Dendritic cell treated with granulocyte-macrophage colony-stimulating factor and Interleukin-4, amounts not matched to agents 40 ng/mL and 50 ng/mL, for 4 days (primary cell): Measurements from ENCODE around the gene FBXW10B.
"Not testable (repeated sequence)": the region's sequence is repeated elsewhere in the genome, so short reads cannot be mapped to it uniquely, and the experiment has no call there.

Experiments
- H3K27ac Mint-ChIP-seq: one replicate; pipeline ENCODE4 v1.8.0; 2022; ENCODE audit warnings: mild to moderate bottlenecking, mixed read lengths
- H3K27me3 Mint-ChIP-seq: one replicate; pipeline ENCODE4 v1.8.0; 2022; ENCODE audit warnings: mild to moderate bottlenecking, mixed read lengths
- H3K36me3 Mint-ChIP-seq: one replicate; pipeline ENCODE4 v1.8.0; 2022; ENCODE audit warnings: low read depth, mixed read lengths
- H3K4me1 Mint-ChIP-seq: one replicate; pipeline ENCODE4 v1.8.0; 2022; ENCODE audit warnings: low read depth, mixed read lengths
- H3K4me3 Mint-ChIP-seq: one replicate; pipeline ENCODE4 v1.8.0; 2022; ENCODE audit warnings: mild to moderate bottlenecking, moderate library complexity, mixed read lengths
- H3K9me3 Mint-ChIP-seq: one replicate; pipeline ENCODE4 v1.8.0; 2022; ENCODE audit warnings: mixed read lengths
- intact Hi-C: fragments of 100-400 bp; cut with micrococcal nuclease; formaldehyde crosslinking; loops from one replicate; pipeline ENCODE4 v1.15.0; 2022

FBXW10B gene

GRCh38 chr17:15619331-15620058 lies at the start of gene FBXW10B:
TSS of gene FBXW10B (minus strand) at chr17:15619704. CDS start at chr17:15619512, 192 bp downstream.
- H3K9me3 Mint-ChIP-seq, H3K4me1 Mint-ChIP-seq, H3K27ac Mint-ChIP-seq, intact Hi-C loops, H3K27me3 Mint-ChIP-seq, H3K36me3 Mint-ChIP-seq, H3K4me3 Mint-ChIP-seq: not testable (repeated sequence)

DNA sequence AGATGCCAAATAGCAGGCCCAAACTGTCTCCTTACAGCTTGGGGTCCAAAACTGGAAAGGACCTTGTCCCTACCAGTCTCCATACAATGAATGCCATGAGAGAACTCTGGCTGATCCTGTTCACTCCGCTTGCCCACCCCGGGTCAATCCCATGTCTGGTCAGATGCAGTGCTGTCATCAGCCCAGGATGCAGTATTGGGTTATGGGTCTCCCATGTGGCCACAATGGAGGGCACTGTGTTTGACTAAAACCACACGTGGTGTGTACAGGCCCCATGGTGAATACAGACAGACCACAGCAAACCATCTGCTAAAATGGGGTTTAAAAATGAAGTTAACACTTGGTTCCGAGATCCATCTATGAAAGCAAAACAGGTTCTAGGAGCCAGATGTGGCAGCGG lies 44.2 kb upstream of the FBXW10B start:
- H3K36me3 Mint-ChIP-seq, result peaks cover 14% of the 10 kb centered on the region
- intact Hi-C loops, result no loop called here
- H3K27me3 Mint-ChIP-seq, result no peaks in the 10 kb centered on the region
- H3K4me1 Mint-ChIP-seq, result no peaks in the 10 kb centered on the region
- H3K4me3 Mint-ChIP-seq, result no peak overlapping the region
- no peak overlapping the region for H3K27ac Mint-ChIP-seq
- no peaks in the 10 kb centered on the region for H3K9me3 Mint-ChIP-seq

DNA sequence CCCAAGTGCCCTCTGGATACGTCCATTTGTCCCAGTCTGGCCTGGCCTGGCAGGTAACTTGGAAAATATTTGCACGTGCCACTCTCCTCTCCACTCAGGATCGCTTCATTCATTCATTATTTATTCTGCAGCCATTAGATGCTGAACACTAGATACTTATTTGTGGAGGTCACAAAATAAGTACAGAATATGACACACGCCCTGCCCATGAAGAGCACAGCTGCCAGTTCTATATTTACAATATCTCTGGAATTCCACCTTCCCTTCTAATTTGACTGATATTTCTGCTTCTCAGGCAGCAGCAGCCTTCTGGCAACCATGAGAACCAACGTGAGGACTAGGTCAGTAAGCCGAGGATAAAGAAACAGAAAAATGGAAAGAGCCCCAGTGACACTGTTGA lies 43.7 kb upstream of the FBXW10B start:
- Mint-ChIP-seq H3K27ac (no peak overlapping the region), H3K4me3 (no peak overlapping the region), H3K27me3 (no peaks in the 10 kb centered on the region), H3K9me3 (no peaks in the 10 kb centered on the region), H3K4me1 (no peaks in the 10 kb centered on the region), H3K36me3 (peaks cover 14% of the 10 kb centered on the region)
- intact Hi-C loops, result no loop called here

DNA sequence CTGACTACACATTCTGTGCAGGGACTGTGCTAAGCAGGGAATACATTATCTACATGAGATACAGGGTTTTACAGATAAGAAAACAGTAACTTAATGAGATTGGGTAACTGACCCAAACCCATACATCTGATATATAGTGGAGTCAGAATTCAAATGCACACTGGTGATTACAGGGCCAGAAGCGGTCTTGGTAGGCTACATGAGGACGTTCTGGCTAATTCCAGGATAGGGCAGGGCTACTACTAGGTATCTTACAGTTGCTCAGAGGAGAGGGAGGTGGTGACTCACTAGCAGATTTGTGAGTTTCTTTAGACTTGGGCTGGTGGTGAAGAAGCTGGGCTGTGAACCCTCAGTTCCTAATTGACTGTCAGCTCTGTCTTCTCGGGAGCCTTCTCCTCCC lies 43.2 kb upstream of the FBXW10B start:
- Mint-ChIP-seq H3K9me3 (no peaks in the 10 kb centered on the region), H3K4me1 (no peaks in the 10 kb centered on the region), H3K27me3 (no peaks in the 10 kb centered on the region), H3K4me3 (no peak overlapping the region), H3K36me3 (peaks cover 10% of the 10 kb centered on the region), H3K27ac (no peak overlapping the region)
- intact Hi-C loops, result no loop called here

DNA sequence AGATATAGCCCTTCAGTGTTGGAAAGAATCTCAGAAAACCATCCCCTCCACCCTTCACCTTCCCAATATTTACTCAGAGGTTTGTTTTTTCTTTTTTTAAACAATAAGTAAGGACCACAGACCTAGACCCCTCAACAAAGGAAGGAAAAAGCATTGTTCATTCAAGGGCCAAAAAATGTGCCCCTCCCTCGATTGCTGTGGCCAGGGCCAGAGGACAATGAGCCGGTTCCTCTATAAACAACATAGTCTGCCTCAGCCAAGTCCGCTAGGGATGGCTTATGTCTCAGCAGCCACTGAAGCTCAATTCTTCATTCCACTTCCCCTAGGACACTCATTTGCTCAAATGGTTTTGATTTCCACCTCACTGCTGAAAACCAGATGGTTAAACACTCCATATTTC lies 40.6 kb upstream of the FBXW10B start:
- H3K36me3 Mint-ChIP-seq, result peaks cover 8% of the 10 kb centered on the region
- H3K4me1 Mint-ChIP-seq, result peaks cover 6% of the 10 kb centered on the region
- no peak overlapping the region for H3K4me3 Mint-ChIP-seq
- no peaks in the 10 kb centered on the region for H3K27me3 Mint-ChIP-seq
- H3K9me3 Mint-ChIP-seq, result no peaks in the 10 kb centered on the region
- intact Hi-C loops, result no loop called here
- H3K27ac Mint-ChIP-seq, result no peak overlapping the region

DNA sequence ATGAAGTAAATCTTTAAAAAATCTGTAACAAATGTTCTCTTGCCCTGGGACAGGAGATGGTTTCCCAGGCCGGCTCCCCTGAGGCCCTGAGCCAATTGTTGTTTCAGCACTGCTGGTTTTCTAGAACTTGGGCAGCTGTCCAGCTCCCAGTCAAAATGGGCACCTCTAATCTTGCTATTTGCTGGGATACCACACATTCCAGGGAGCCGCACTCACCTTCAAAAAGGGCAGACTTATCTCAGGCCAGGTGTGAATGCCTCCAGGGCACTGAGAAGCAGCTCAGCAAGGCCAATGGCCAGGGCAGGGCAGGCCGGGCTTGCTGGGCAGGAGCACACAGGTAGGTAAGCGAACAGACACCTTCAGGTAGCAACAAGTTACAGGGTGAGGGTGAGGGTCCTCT lies 40.2 kb upstream of the FBXW10B start:
- Mint-ChIP-seq H3K27ac (no peak overlapping the region), H3K9me3 (no peaks in the 10 kb centered on the region), H3K4me3 (no peak overlapping the region), H3K27me3 (no peaks in the 10 kb centered on the region), H3K4me1 (peaks cover 8% of the 10 kb centered on the region), H3K36me3 (peaks cover 8% of the 10 kb centered on the region)
- intact Hi-C loops, result no loop called here

- Mint-ChIP-seq H3K36me3 (peaks cover 7% of the 10 kb centered on the region), H3K4me3 (no peak overlapping the region), H3K4me1 (peaks cover 8% of the 10 kb centered on the region), H3K9me3 (no peaks in the 10 kb centered on the region), H3K27me3 (no peaks in the 10 kb centered on the region), H3K27ac (no peak overlapping the region)
- intact Hi-C loops, result no loop called here
These were observed 39.7 kb upstream of the FBXW10B start for GRCh38 chr17:15659236-15659635.

GRCh38 chr17:15658296-15658695 lies 38.8 kb upstream of the FBXW10B start:
- no peaks in the 10 kb centered on the region for H3K9me3 Mint-ChIP-seq
- no peaks in the 10 kb centered on the region for H3K27me3 Mint-ChIP-seq
- no peak overlapping the region for H3K4me3 Mint-ChIP-seq
- intact Hi-C loops, result no loop called here
- peaks cover 8% of the 10 kb centered on the region for H3K4me1 Mint-ChIP-seq
- H3K27ac Mint-ChIP-seq, result no peak overlapping the region
- H3K36me3 Mint-ChIP-seq, result no peaks in the 10 kb centered on the region

DNA sequence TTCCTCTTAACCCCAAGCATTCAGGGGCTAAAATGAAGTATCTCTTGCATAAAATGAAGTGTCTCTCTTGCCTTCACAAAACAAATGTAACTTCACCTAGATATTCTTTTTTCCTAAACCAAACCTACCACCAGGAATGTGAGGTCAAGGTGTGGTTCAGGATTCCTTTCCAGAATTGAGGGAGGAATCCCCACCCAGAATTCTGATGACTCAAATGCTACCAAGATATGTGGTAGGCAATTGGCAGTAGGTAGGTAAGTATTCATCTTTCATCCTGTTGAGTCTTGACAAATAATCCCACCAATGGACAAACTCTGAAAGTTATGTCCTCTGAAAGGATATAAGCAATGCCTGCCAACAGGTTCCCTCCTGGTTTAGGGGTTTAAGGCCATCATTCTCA lies 38.4 kb upstream of the FBXW10B start:
- no peaks in the 10 kb centered on the region for H3K36me3 Mint-ChIP-seq
- H3K4me3 Mint-ChIP-seq, result no peak overlapping the region
- intact Hi-C loops, result no loop called here
- no peaks in the 10 kb centered on the region for H3K27me3 Mint-ChIP-seq
- peaks cover 8% of the 10 kb centered on the region for H3K4me1 Mint-ChIP-seq
- no peak overlapping the region for H3K27ac Mint-ChIP-seq
- no peaks in the 10 kb centered on the region for H3K9me3 Mint-ChIP-seq

- H3K36me3 Mint-ChIP-seq, result no peaks in the 10 kb centered on the region
- no peaks in the 10 kb centered on the region for H3K9me3 Mint-ChIP-seq
- intact Hi-C loops, result no loop called here
- H3K27ac Mint-ChIP-seq, result no peak overlapping the region
- H3K4me1 Mint-ChIP-seq, result peaks cover 25% of the 10 kb centered on the region
- H3K27me3 Mint-ChIP-seq, result no peaks in the 10 kb centered on the region
- H3K4me3 Mint-ChIP-seq, result no peak overlapping the region
These were observed 35.5 kb upstream of the FBXW10B start for GRCh38 chr17:15654886-15655561.

DNA sequence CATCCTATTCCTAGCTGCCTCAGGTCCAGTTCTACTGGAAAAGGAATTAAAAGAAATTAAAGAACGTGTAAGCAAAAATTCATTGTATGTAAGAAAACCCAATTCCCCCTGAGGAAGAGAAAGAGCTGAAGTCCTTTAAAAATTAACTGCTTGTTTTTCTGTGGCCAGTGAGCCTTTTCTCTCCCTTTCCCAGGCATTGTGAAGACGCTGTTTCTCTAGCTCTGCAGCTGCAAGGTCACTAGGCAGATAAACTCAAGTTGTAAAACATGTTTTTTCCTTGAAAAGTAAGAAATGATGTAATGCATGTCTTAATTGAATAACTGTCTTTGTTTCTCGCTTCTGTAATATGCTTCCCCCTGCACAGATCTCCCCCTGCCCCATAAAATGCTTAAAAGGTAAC lies 34.9 kb upstream of the FBXW10B start:
- H3K27ac Mint-ChIP-seq, intact Hi-C loops, H3K4me3 Mint-ChIP-seq, H3K36me3 Mint-ChIP-seq, H3K9me3 Mint-ChIP-seq, H3K27me3 Mint-ChIP-seq: not testable (repeated sequence)
- H3K4me1 Mint-ChIP-seq, result peaks cover 28% of the 10 kb centered on the region

GRCh38 chr17:15652960-15653359 lies 33.5 kb upstream of the FBXW10B start:
- no peaks in the 10 kb centered on the region for H3K27me3 Mint-ChIP-seq
- H3K4me1 Mint-ChIP-seq, result peaks cover 36% of the 10 kb centered on the region
- no peaks in the 10 kb centered on the region for H3K36me3 Mint-ChIP-seq
- intact Hi-C loops, result no loop called here
- no peaks in the 10 kb centered on the region for H3K9me3 Mint-ChIP-seq
- H3K4me3 Mint-ChIP-seq, result no peak overlapping the region
- no peak overlapping the region for H3K27ac Mint-ChIP-seq

GRCh38 chr17:15651583-15652110 lies 32.1 kb upstream of the FBXW10B start:
- Mint-ChIP-seq H3K4me1 (peaks cover 36% of the 10 kb centered on the region), H3K36me3 (no peaks in the 10 kb centered on the region), H3K4me3 (peak overlapping the region; percentile 84), H3K27me3 (no peaks in the 10 kb centered on the region), H3K27ac (peak overlapping the region; percentile 91), H3K9me3 (no peaks in the 10 kb centered on the region)
- intact Hi-C loops, result no loop called here

GRCh38 chr17:15650741-15651582 lies 31.5 kb upstream of the FBXW10B start:
- no peaks in the 10 kb centered on the region for H3K36me3 Mint-ChIP-seq
- no peaks in the 10 kb centered on the region for H3K27me3 Mint-ChIP-seq
- peak overlapping the region; percentile 91 for H3K27ac Mint-ChIP-seq
- intact Hi-C loops, result no loop called here
- peaks cover 38% of the 10 kb centered on the region for H3K4me1 Mint-ChIP-seq
- H3K4me3 Mint-ChIP-seq, result peak overlapping the region; percentile 84
- H3K9me3 Mint-ChIP-seq, result no peaks in the 10 kb centered on the region
